Esophagus muscularis mucosa (tissue), 4 donors: Measurements from ENCODE around the gene E4F1. TPM values are rescaled to one million over a fixed set of nuclear protein-coding genes. Genes with fewer than 3 reads are reported as not detected.

Source experiments
- DNase-seq: peaks from one replicate; pipeline ENCODE4 v3.0.0-alpha.2; 2017; ENCODE audit errors: extremely low spot score
- H3K27ac ChIP-seq, 4 donors: fragments of 200-600 bp; sonication (generic); replicated peaks in 1 of 4; 1 replicate in 3 of 4; 2 replicates in 1 of 4; pipeline ENCODE4 v1.5.1; 2016 to 2019; ENCODE audit warnings: mild to moderate bottlenecking in 1 of 4
- H3K27me3 ChIP-seq, 4 donors: fragments of 200-600 bp; sonication (generic); one replicate each; pipeline versions ENCODE4 v1.5.1 to v1.6.0; 2016 to 2019
- H3K36me3 ChIP-seq, 4 donors: fragments of 200-600 bp; sonication (generic); one replicate each; pipeline ENCODE4 v1.5.1; 2016 to 2019
- H3K4me1 ChIP-seq, 4 donors: fragments of 200-600 bp; sonication (generic); one replicate each; pipeline ENCODE4 v1.5.1; 2016 to 2019
- H3K4me3 ChIP-seq, 4 donors: fragments of 200-600 bp; sonication (generic); 1 replicate in 2 of 4; 2 replicates in 2 of 4; pipeline ENCODE4 v1.5.1; 2016 to 2019; ENCODE audit warnings: mild to moderate bottlenecking in 4 of 4, moderate library complexity in 1 of 4
- H3K9me3 ChIP-seq, 4 donors: fragments of 200-600 bp; sonication (generic); 1 replicate in 3 of 4; 2 replicates in 1 of 4; pipeline ENCODE4 v1.5.1; 2016 to 2019
- CTCF ChIP-seq, 3 experiments: fragments of 200-600 bp in 2 of 3; fragments of 450-650 bp in 1 of 3; sonication (generic) in 2 of 3; IDR thresholded peaks; one replicate each; pipeline ENCODE4 v1.5.1; 2017 to 2019; ENCODE audit warnings: antibody characterized with exemption in 3 of 3, mild to moderate bottlenecking in 2 of 3, moderate library complexity in 1 of 3
- EP300 ChIP-seq: sonication (generic); formaldehyde crosslinking; IDR thresholded peaks from one replicate; pipeline ENCODE4 v1.6.1; 2017; ENCODE audit warnings: antibody characterized with exemption
- POLR2A ChIP-seq: fragments of 450-650 bp; IDR thresholded peaks from one replicate; pipeline ENCODE4 v1.6.1; 2017; ENCODE audit warnings: antibody characterized with exemption, moderate library complexity, mild to moderate bottlenecking, low read depth
- POLR2AphosphoS5 ChIP-seq, 2 donors: sonication (generic); formaldehyde crosslinking; IDR thresholded peaks; one replicate each; pipeline ENCODE4 v1.6.1; 2017; ENCODE audit warnings: antibody characterized with exemption in 2 of 2
- WGBS: methylation state at CpG from one replicate; pipeline ENCODE4 v1.1.5; 2018; 5-methylcytosine and 5-hydroxymethylcytosine counted together
- intact Hi-C: fragments of 100-400 bp; cut with DNase I; formaldehyde crosslinking; loops from one replicate; pipeline ENCODE4 v1.15.1; 2023
- total RNA-seq, 4 donors: library from RNA; depleted of rRNA; stranded (reverse); fragments of >200 nt; gene quantifications; one replicate each; pipeline versions ENCODE4 v1.1.0 to v1.2.1, GENCODE V29; 2016

E4F1 gene
- total RNA-seq, 4 donors from 2014 or later: 19.1 to 39.7 (median 28.5) TPM

GRCh38 chr16:2186505-2186904 is 36.9 kb upstream of the E4F1 start:
- no peaks in the 10 kb centered on the region for H3K36me3 ChIP-seq
- no peaks in the 10 kb centered on the region for H3K9me3 ChIP-seq
- H3K27ac ChIP-seq: no peak overlapping the region
- TF ChIP-seq POLR2AphosphoS5 (IDR thresholded peaks at IDR 0.05): no peak
- TF ChIP-seq CTCF (IDR thresholded peaks at IDR 0.05): no peak
- no peak for TF ChIP-seq POLR2A
- TF ChIP-seq EP300: no peak
- intact Hi-C loops: no loop called here
- H3K27me3 ChIP-seq: no peaks in the 10 kb centered on the region
- H3K4me3 ChIP-seq: no peak overlapping the region
- no peak for DNase-seq
- 91% methylated on average over 10 of the region's 20 CpGs for WGBS
- H3K4me1 ChIP-seq: no peaks in the 10 kb centered on the region

GRCh38 chr16:2187212-2187611 is 36.2 kb upstream of the E4F1 start:
- Histone ChIP-seq H3K27me3 (no peaks in the 10 kb centered on the region), H3K9me3 (no peaks in the 10 kb centered on the region), H3K36me3 (no peaks in the 10 kb centered on the region), H3K27ac (no peak overlapping the region), H3K4me1 (no peaks in the 10 kb centered on the region), H3K4me3 (no peak overlapping the region)
- intact Hi-C loops: no loop called here
- no peak for TF ChIP-seq EP300
- no peak for TF ChIP-seq POLR2A
- no peak for TF ChIP-seq POLR2AphosphoS5 (IDR thresholded peaks at IDR 0.05)
- no peak for TF ChIP-seq CTCF (IDR thresholded peaks at IDR 0.05)
- 83% methylated on average over 1 of the region's 17 CpGs for WGBS
- DNase-seq: no peak

- Histone ChIP-seq H3K36me3 (no peaks in the 10 kb centered on the region), H3K9me3 (no peaks in the 10 kb centered on the region), H3K27me3 (peaks cover 0 to 3% (median 0%) of the 10 kb centered on the region in 4 donors), H3K4me1 (no peaks in the 10 kb centered on the region), H3K27ac (no peak overlapping the region), H3K4me3 (no peak overlapping the region)
- TF ChIP-seq CTCF (IDR thresholded peaks at IDR 0.05) (no peak), EP300 (no peak), POLR2A (no peak), POLR2AphosphoS5 (IDR thresholded peaks at IDR 0.05) (no peak)
- intact Hi-C loops: no loop called here
- DNase-seq: no peak
- WGBS: 91% methylated on average over 7 of the region's 8 CpGs
These were observed 35.0 kb upstream of the E4F1 start for GRCh38 chr16:2188395-2188794.

- intact Hi-C loops: no loop called here
- WGBS: 86% methylated on average over 14 of the region's 25 CpGs
- H3K4me3 ChIP-seq: no peak overlapping the region
- no peak for TF ChIP-seq POLR2AphosphoS5 (IDR thresholded peaks at IDR 0.05)
- no peak for TF ChIP-seq EP300
- TF ChIP-seq CTCF (IDR thresholded peaks at IDR 0.05): no peak
- no peak for TF ChIP-seq POLR2A
- H3K27me3 ChIP-seq: peaks cover 0 to 13% (median 0%) of the 10 kb centered on the region in 4 donors
- H3K9me3 ChIP-seq: no peaks in the 10 kb centered on the region
- H3K36me3 ChIP-seq: no peaks in the 10 kb centered on the region
- H3K27ac ChIP-seq: no peak overlapping the region
- no peak for DNase-seq
- peaks cover 0 to 1% (median 0%) of the 10 kb centered on the region in 4 donors for H3K4me1 ChIP-seq
These were observed 34.0 kb upstream of the E4F1 start for GRCh38 chr16:2189252-2189893.
